Chondrocyte (in vitro differentiated cells): ENCODE results near the gene BICD1. TPM values are rescaled to one million over a fixed set of nuclear protein-coding genes. Genes with fewer than 3 reads are reported as not detected.

ENCODE experiments used
- DNase-seq: peaks from one replicate; pipeline ENCODE4 v3.0.0; 2021; ENCODE audit warnings: mixed read lengths, low spot score
- H3K27ac Mint-ChIP-seq: one replicate; pipeline ENCODE4 v1.8.0; 2021; ENCODE audit warnings: mild to moderate bottlenecking, moderate library complexity, mixed read lengths; ENCODE audit not compliant: unreplicated experiment
- H3K27me3 Mint-ChIP-seq: 2 replicates; pipeline ENCODE4 v1.8.0; 2021; ENCODE audit warnings: low read depth, mixed read lengths
- H3K36me3 Mint-ChIP-seq: 2 replicates; pipeline ENCODE4 v1.8.0; 2021; ENCODE audit warnings: low read depth, mixed read lengths
- H3K4me1 Mint-ChIP-seq: 2 replicates; pipeline ENCODE4 v1.8.0; 2021; ENCODE audit warnings: low read depth, mild to moderate bottlenecking, mixed read lengths
- H3K4me3 Mint-ChIP-seq: one replicate; pipeline ENCODE4 v1.8.0; 2021; ENCODE audit warnings: mild to moderate bottlenecking, moderate library complexity, mixed read lengths; ENCODE audit not compliant: unreplicated experiment
- H3K9me3 Mint-ChIP-seq: 2 replicates; pipeline ENCODE4 v1.8.0; 2021; ENCODE audit warnings: low read depth, mixed read lengths
- total RNA-seq: library from RNA; stranded (reverse); gene quantifications from 3 replicates; pipeline ENCODE4 v1.2.1, GENCODE V29; 2021
- TF ChIP-seq, protein P1 (sequence below): fragments of 200-600 bp; sonication (generic); IDR thresholded peaks from 2 replicates; pipeline ENCODE4 v1.5.0; 2021; ENCODE audit warnings: antibody characterized with exemption, mild to moderate bottlenecking, moderate library complexity

The BICD1 gene
- total RNA-seq, 1 donor from 2014 or later = 30.5 TPM

DNA sequence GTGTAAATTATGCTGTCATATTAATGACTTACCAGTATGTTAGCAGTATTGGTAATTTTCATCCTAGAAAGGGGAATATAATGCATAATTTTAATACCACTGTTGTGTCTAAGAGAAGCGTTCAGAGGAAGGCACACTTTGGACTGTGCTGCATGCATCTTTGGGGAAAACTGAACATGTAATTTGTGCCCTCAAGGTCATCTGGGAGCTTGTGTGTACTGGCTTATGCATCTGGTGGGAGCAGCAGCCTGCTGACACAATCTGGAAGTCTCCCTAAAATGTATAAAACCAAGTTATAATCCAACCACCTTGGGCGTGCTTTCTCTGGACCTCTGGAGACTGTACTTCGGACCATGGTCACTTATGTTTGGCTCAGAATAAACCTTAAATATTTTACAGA, 306.8 kb downstream of the BICD1 start:
- H3K27me3 Mint-ChIP-seq = peaks cover 2% of the 10 kb centered on the region
- DNase-seq = no peak
- no peaks in the 10 kb centered on the region for H3K36me3 Mint-ChIP-seq
- H3K9me3 Mint-ChIP-seq = no peaks in the 10 kb centered on the region
- no peak overlapping the region for H3K4me3 Mint-ChIP-seq
- H3K27ac Mint-ChIP-seq = no peak overlapping the region
- no peaks in the 10 kb centered on the region for H3K4me1 Mint-ChIP-seq
- TF ChIP-seq, protein P1, sequence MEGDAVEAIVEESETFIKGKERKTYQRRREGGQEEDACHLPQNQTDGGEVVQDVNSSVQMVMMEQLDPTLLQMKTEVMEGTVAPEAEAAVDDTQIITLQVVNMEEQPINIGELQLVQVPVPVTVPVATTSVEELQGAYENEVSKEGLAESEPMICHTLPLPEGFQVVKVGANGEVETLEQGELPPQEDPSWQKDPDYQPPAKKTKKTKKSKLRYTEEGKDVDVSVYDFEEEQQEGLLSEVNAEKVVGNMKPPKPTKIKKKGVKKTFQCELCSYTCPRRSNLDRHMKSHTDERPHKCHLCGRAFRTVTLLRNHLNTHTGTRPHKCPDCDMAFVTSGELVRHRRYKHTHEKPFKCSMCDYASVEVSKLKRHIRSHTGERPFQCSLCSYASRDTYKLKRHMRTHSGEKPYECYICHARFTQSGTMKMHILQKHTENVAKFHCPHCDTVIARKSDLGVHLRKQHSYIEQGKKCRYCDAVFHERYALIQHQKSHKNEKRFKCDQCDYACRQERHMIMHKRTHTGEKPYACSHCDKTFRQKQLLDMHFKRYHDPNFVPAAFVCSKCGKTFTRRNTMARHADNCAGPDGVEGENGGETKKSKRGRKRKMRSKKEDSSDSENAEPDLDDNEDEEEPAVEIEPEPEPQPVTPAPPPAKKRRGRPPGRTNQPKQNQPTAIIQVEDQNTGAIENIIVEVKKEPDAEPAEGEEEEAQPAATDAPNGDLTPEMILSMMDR = no peak

DNA sequence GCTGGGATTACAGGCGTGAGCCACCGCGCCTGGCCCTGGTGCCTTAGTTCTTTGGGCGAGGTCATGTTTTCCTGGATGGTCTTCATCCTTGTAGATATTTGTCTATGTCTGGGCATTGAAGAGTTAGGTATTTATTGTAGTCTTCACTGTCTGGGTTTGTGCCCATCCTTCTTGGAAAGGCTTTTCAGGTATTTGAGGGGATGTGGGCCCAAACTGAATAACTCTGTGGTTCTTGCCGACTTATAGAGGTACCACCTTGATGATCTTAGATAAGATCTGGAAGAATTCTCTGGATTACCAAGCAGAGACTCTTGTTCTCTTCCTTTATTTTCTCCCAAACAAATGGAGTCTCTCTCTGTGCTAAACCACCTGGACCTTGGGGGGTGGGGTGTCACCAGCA, 311.6 kb downstream of the BICD1 start:
- no peaks in the 10 kb centered on the region for H3K9me3 Mint-ChIP-seq
- no peak overlapping the region for H3K27ac Mint-ChIP-seq
- H3K4me3 Mint-ChIP-seq = no peak overlapping the region
- peaks cover 5% of the 10 kb centered on the region for H3K4me1 Mint-ChIP-seq
- H3K36me3 Mint-ChIP-seq = no peaks in the 10 kb centered on the region
- no peak for DNase-seq
- H3K27me3 Mint-ChIP-seq = no peaks in the 10 kb centered on the region
- TF ChIP-seq, protein P1 = no peak

DNA sequence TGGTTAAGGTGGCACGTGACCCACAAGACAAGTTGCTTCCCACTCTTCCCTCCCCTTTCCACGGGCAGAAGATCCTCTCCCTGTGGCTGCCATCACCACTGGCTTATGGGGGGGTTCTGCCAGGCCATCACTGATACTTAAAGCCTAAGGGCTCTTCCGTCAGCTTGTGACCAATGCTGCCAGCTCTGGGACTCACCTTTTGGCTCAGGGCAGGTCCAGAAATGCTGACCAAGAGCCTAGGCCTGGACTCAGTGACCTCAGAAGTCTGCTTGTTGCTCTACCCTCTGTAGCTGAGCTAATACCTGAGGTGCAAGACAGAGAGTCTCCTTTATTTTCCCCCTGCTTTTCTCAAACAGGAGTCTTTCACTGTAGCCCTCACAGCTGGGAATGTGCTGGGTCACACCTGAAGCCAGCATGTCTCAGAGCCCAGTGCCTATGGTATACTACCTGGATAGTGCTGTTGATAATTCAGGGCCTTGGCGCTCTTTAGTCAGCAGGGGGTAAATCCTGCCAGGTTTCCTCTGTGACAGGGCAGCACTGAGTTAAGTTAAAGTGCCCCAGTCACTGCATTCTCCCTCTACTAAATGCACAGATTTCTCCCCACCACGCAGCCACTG, 312.4 kb downstream of the BICD1 start:
- Mint-ChIP-seq H3K4me3 (no peak overlapping the region), H3K27me3 (no peaks in the 10 kb centered on the region), H3K9me3 (peaks cover 2% of the 10 kb centered on the region), H3K27ac (no peak overlapping the region), H3K36me3 (no peaks in the 10 kb centered on the region), H3K4me1 (peaks cover 5% of the 10 kb centered on the region)
- no peak for DNase-seq
- TF ChIP-seq, protein P1 = no peak

DNA sequence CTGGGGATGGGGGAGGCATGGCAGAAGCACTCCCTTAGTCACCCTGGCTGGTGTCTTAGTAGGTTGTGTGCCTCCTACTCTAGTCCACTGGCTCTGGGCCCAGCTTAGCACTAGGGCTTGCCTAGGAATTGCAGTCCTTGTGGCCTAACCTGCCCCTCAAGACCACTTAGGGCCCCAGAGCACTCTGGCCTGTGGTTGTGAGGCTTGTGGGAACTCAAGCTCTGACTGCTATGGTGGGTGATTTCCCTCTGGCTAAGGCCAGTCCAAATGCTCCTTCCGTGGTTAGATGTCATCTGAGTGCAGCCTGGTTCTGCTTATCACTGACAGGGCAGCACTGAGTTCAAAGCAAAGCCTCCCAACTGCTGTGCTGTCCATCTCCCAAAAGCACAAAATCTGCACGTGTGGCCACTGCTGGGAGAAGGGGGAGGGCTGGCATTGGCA, 312.9 kb downstream of the BICD1 start:
- Mint-ChIP-seq H3K9me3 (peaks cover 2% of the 10 kb centered on the region), H3K27ac (no peak overlapping the region), H3K4me1 (peaks cover 5% of the 10 kb centered on the region), H3K27me3 (no peaks in the 10 kb centered on the region), H3K36me3 (no peaks in the 10 kb centered on the region), H3K4me3 (no peak overlapping the region)
- TF ChIP-seq, protein P1 = no peak
- DNase-seq = no peak

DNA sequence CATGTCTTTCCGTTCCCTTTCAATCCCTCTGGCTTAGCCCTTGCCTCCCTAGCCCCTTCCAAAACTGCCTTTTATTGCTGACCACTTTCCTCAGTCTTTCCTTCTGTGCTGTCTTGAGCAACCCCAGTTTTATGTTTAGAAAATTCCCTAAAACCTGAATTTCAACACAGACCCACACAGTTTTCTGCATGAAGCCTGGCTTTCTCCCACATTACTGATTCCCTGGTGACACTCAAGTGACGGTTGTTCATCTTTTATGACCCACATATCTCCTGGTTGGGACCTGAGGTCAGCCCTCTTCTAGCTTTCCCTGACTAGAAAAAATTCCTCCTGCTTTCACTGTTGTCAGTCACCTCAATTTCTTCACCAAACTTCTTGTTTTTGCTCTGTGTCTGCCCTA, 313.7 kb downstream of the BICD1 start:
- Mint-ChIP-seq H3K27me3 (no peaks in the 10 kb centered on the region), H3K27ac (no peak overlapping the region), H3K4me3 (no peak overlapping the region), H3K36me3 (peaks cover under 1% of the 10 kb centered on the region), H3K9me3 (peaks cover 5% of the 10 kb centered on the region), H3K4me1 (peaks cover 5% of the 10 kb centered on the region)
- DNase-seq = no peak
- TF ChIP-seq, protein P1 = no peak
